HL-60 (cell line): Measurements from ENCODE around the gene TTC13.

Experiments
- DNase-seq, 2 experiments: peaks; one replicate each; pipeline ENCODE4 v3.0.0-alpha.2; 2010 to 2020; ENCODE audit warnings: low read depth in 1 of 2, low spot score in 1 of 2
- H3K27ac ChIP-seq: fragments of 250-450 bp; sonication (Bioruptor Pico); replicated peaks from 2 replicates; pipeline ENCODE4 v1.5.1; 2020; ENCODE audit warnings: mild to moderate bottlenecking, moderate library complexity
- H3K27me3 ChIP-seq: fragments of 250-450 bp; sonication (Bioruptor Pico); 2 replicates; pipeline ENCODE4 v1.5.1; 2021; ENCODE audit warnings: mild to moderate bottlenecking, moderate library complexity; ENCODE audit not compliant: insufficient read depth, poor library complexity, severe bottlenecking
- H3K4me3 ChIP-seq: replicated peaks from 2 replicates; pipeline ENCODE4 v1.5.1; 2011; ENCODE audit warnings: mild to moderate bottlenecking, control low read depth, low read length; ENCODE audit not compliant: insufficient read depth
- CTCF ChIP-seq: IDR thresholded peaks from one replicate; pipeline ENCODE4 v1.5.1; 2011; ENCODE audit warnings: low read length, control low read depth, inconsistent platforms; ENCODE audit not compliant: insufficient read depth
- GABPA ChIP-seq: IDR thresholded peaks from 2 replicates; pipeline ENCODE4 v1.6.1; 2012; ENCODE audit warnings: low read depth
- POLR2AphosphoS5 ChIP-seq: IDR thresholded peaks from 2 replicates; pipeline ENCODE4 v1.6.1; 2012; ENCODE audit warnings: low read depth
- REST ChIP-seq: IDR thresholded peaks from 2 replicates; pipeline ENCODE4 v1.6.1; 2012; ENCODE audit warnings: low read depth; ENCODE audit not compliant: insufficient replicate concordance
- SPI1 ChIP-seq: IDR thresholded peaks from 2 replicates; pipeline ENCODE4 v1.6.1; 2012; ENCODE audit warnings: low read depth, mild to moderate bottlenecking, borderline replicate concordance

TTC13 gene

GRCh38 chr1:231001892-231002291, 23.2 kb upstream of the TTC13 start:
- no peak for DNase-seq
- no peaks in the 10 kb centered on the region for H3K27me3 ChIP-seq
- no peak overlapping the region for H3K27ac ChIP-seq
- no peak for TF ChIP-seq SPI1
- TF ChIP-seq POLR2AphosphoS5 = no peak
- TF ChIP-seq CTCF = no peak
- no peak for TF ChIP-seq GABPA
- no peak for TF ChIP-seq REST
- no peak overlapping the region for H3K4me3 ChIP-seq

GRCh38 chr1:231000639-231001038, 22.0 kb upstream of the TTC13 start:
- no peak for TF ChIP-seq SPI1
- no peak overlapping the region for H3K27ac ChIP-seq
- no peak for DNase-seq
- H3K27me3 ChIP-seq = no peaks in the 10 kb centered on the region
- no peak overlapping the region for H3K4me3 ChIP-seq

- TF ChIP-seq GABPA (no peak), SPI1 (no peak), CTCF (no peak), REST (no peak), POLR2AphosphoS5 (no peak)
- no peak for DNase-seq
- no peak overlapping the region for H3K4me3 ChIP-seq
- no peaks in the 10 kb centered on the region for H3K27me3 ChIP-seq
- no peak overlapping the region for H3K27ac ChIP-seq
Measured at GRCh38 chr1:231000201-231000600, 21.5 kb upstream of the TTC13 start.

GRCh38 chr1:230994860-230995259, 16.2 kb upstream of the TTC13 start:
- no peak overlapping the region for H3K27ac ChIP-seq
- TF ChIP-seq POLR2AphosphoS5 = no peak
- no peak for TF ChIP-seq GABPA
- no peak overlapping the region for H3K4me3 ChIP-seq
- no peaks in the 10 kb centered on the region for H3K27me3 ChIP-seq
- no peak for DNase-seq

- H3K27ac ChIP-seq = no peak overlapping the region
- no peak for TF ChIP-seq POLR2AphosphoS5
- TF ChIP-seq GABPA = no peak
- no peak for TF ChIP-seq SPI1
- TF ChIP-seq CTCF = no peak
- no peak for TF ChIP-seq REST
- H3K4me3 ChIP-seq = no peak overlapping the region
- DNase-seq = no peak
- no peaks in the 10 kb centered on the region for H3K27me3 ChIP-seq
Measured at GRCh38 chr1:230992100-230992774, 13.6 kb upstream of the TTC13 start.
